GM12892 (cell line): ENCODE results near the gene HIF3A.

ENCODE experiments used
- POLR2A ChIP-seq: IDR thresholded peaks from 2 replicates; pipeline ENCODE4 v1.6.1; 2011; ENCODE audit warnings: low read depth, low read length, control low read depth
- POLR2AphosphoS5 ChIP-seq: IDR thresholded peaks from 2 replicates; pipeline ENCODE4 v1.6.1; 2011; ENCODE audit warnings: low read depth, low read length, control low read depth
- TAF1 ChIP-seq: IDR thresholded peaks from 2 replicates; pipeline ENCODE4 v1.6.1; 2011; ENCODE audit warnings: low read depth, mild to moderate bottlenecking, control low read depth, low read length, borderline replicate concordance

DNA sequence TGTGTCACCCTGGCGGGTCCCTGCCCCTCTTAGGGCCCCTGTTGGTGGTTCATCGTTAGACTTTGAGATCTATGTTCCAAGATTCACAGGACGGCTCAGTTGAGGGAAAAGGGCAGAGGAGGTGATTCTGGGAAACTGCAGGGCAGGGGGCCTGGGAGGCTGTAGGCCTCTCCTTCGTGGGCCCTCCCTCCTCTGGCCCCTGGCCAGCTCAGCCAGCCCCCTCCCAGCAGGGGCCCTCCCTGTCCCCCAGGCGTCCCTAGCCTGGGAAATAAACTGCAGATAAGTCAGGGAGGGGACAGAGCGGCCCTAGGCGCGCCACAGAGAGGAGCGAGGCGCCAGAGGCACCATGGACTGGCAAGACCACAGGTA is 6.5 kb downstream of the HIF3A start:
- no peak for TF ChIP-seq POLR2A
- no peak for TF ChIP-seq POLR2AphosphoS5
- TF ChIP-seq TAF1, result no peak
